ENCODE data around the gene PRUNE2.

GRCh38 chr9:76618762-76619161 lies 287.2 kb downstream of the PRUNE2 start:
- TF ChIP-seq HDGF (IDR thresholded peaks at IDR 0.05; ENCODE audit: borderline replicate concordance) (no peak), FOXM1 (IDR thresholded peaks at IDR 0.05; ENCODE audit: borderline replicate concordance) (no peak), FOXK2 (IDR thresholded peaks at IDR 0.05) (no peak), FOXA1 (IDR thresholded peaks at IDR 0.05) (no peak), ELF4 (IDR thresholded peaks at IDR 0.05) (no peak), PKNOX1 (IDR thresholded peaks at IDR 0.05) (no peak), BHLHE40 (IDR thresholded peaks at IDR 0.05; ENCODE audit: borderline replicate concordance) (no peak), NFRKB (IDR thresholded peaks at IDR 0.05) (no peak), L3MBTL2 (conservative IDR thresholded peaks at IDR 0.05) (no peak)

Data from HEK293T (cell line).